ENCODE measurements around the gene MICAL1. TPM values are rescaled to one million over a fixed set of nuclear protein-coding genes. Genes with fewer than 3 reads are reported as not detected.

The MICAL1 gene
- total RNA-seq, 1 donor from 2014 or later = 50.6 TPM

- Mint-ChIP-seq H3K4me3 (no peak overlapping the region), H3K27ac (no peak overlapping the region), H3K9me3 (no peaks in the 10 kb centered on the region), H3K4me1 (peaks cover 2% of the 10 kb centered on the region), H3K36me3 (peaks cover 17% of the 10 kb centered on the region), H3K27me3 (ENCODE audit: insufficient read depth, low read depth) (peaks cover 6% of the 10 kb centered on the region)
- Histone ChIP-seq H3K4me1 (peaks cover 4% of the 10 kb centered on the region), H2AFZ (replicated peaks) (no peak overlapping the region), H4K20me1 (ENCODE audit: low read depth) (peaks cover 4% of the 10 kb centered on the region), H3K4me3 (no peak overlapping the region), H3K27ac (no peak overlapping the region), H3K79me2 (ENCODE audit: low read depth) (peaks cover 5% of the 10 kb centered on the region), H3F3A (ENCODE audit: low read depth) (peaks cover 3% of the 10 kb centered on the region), H3K27me3 (no peaks in the 10 kb centered on the region), H3K9me3 (ENCODE audit: low read depth) (no peaks in the 10 kb centered on the region), H3K9ac (no peak overlapping the region), H3K4me2 (no peak overlapping the region), H3K36me3 (no peaks in the 10 kb centered on the region)
- no peak for DNase-seq (ENCODE audit: low spot score)
- no peak for TF ChIP-seq CTCF (IDR thresholded peaks at IDR 0.05)
- TF ChIP-seq EZH2phosphoT487 (IDR thresholded peaks at IDR 0.05) = no peak
- no peak for TF ChIP-seq EZH2 (IDR thresholded peaks at IDR 0.05)
These were observed 6.3 kb downstream of the MICAL1 start for GRCh38 chr6:109449064-109449794.

GRCh38 chr6:109448615-109449014 lies 7.0 kb downstream of the MICAL1 start:
- Histone ChIP-seq H3K4me1 (no peaks in the 10 kb centered on the region), H3K9ac (no peak overlapping the region), H3F3A (ENCODE audit: low read depth) (no peaks in the 10 kb centered on the region), H3K27me3 (no peaks in the 10 kb centered on the region), H3K36me3 (no peaks in the 10 kb centered on the region), H3K9me3 (ENCODE audit: low read depth) (no peaks in the 10 kb centered on the region), H2AFZ (replicated peaks) (no peak overlapping the region), H3K4me2 (no peak overlapping the region), H3K27ac (no peak overlapping the region), H4K20me1 (ENCODE audit: low read depth) (peaks cover 4% of the 10 kb centered on the region), H3K79me2 (ENCODE audit: low read depth) (no peaks in the 10 kb centered on the region), H3K4me3 (no peak overlapping the region)
- H3K27ac Mint-ChIP-seq = peak overlapping the region; percentile 89
- peaks cover 6% of the 10 kb centered on the region for H3K27me3 Mint-ChIP-seq (ENCODE audit: insufficient read depth, low read depth)
- TF ChIP-seq EZH2phosphoT487 (IDR thresholded peaks at IDR 0.05) (no peak), EZH2 (IDR thresholded peaks at IDR 0.05) (no peak), CTCF (IDR thresholded peaks at IDR 0.05) (no peak)
- no peaks in the 10 kb centered on the region for H3K9me3 Mint-ChIP-seq
- H3K4me3 Mint-ChIP-seq = no peak overlapping the region
- peaks cover 17% of the 10 kb centered on the region for H3K36me3 Mint-ChIP-seq
- H3K4me1 Mint-ChIP-seq = peaks cover 2% of the 10 kb centered on the region
- no peak for DNase-seq (ENCODE audit: low spot score)

- no peaks in the 10 kb centered on the region for H3K9me3 Mint-ChIP-seq
- Histone ChIP-seq H2AFZ (replicated peaks) (no peak overlapping the region), H3F3A (ENCODE audit: low read depth) (no peaks in the 10 kb centered on the region), H3K79me2 (ENCODE audit: low read depth) (no peaks in the 10 kb centered on the region), H3K9me3 (ENCODE audit: low read depth) (no peaks in the 10 kb centered on the region), H3K4me2 (no peak overlapping the region), H3K36me3 (no peaks in the 10 kb centered on the region), H3K9ac (no peak overlapping the region), H4K20me1 (ENCODE audit: low read depth) (peaks cover 4% of the 10 kb centered on the region), H3K27me3 (no peaks in the 10 kb centered on the region), H3K27ac (no peak overlapping the region), H3K4me1 (no peaks in the 10 kb centered on the region), H3K4me3 (no peak overlapping the region)
- H3K27ac Mint-ChIP-seq = peak overlapping the region; percentile 60
- peaks cover 6% of the 10 kb centered on the region for H3K27me3 Mint-ChIP-seq (ENCODE audit: insufficient read depth, low read depth)
- H3K4me3 Mint-ChIP-seq = no peak overlapping the region
- H3K4me1 Mint-ChIP-seq = peaks cover 2% of the 10 kb centered on the region
- no peak for DNase-seq (ENCODE audit: low spot score)
- H3K36me3 Mint-ChIP-seq = peaks cover 17% of the 10 kb centered on the region
- no peak for TF ChIP-seq EZH2phosphoT487 (IDR thresholded peaks at IDR 0.05)
- no peak for TF ChIP-seq EZH2 (IDR thresholded peaks at IDR 0.05)
- TF ChIP-seq CTCF (IDR thresholded peaks at IDR 0.05) = no peak
These were observed 7.6 kb downstream of the MICAL1 start for GRCh38 chr6:109447878-109448555.

Measured in neural progenitor cell (in vitro differentiated cells).